Measurements from ENCODE around the gene CXCL8.
"Not testable (repeated sequence)": the region's sequence is repeated elsewhere in the genome, so short reads cannot be mapped to it uniquely, and the experiment has no call there.

Gene CXCL8

GRCh38 chr4:73743281-73743680, 2.9 kb downstream of the CXCL8 start:
- DNase-seq (ENCODE audit: low read depth in 3 of 3, low spot score in 1 of 3) = no peak

- no peak for DNase-seq (ENCODE audit: low read depth in 3 of 3, low spot score in 1 of 3)
These were observed 3.4 kb downstream of the CXCL8 start for GRCh38 chr4:73743795-73744194.

- DNase-seq (ENCODE audit: low read depth in 3 of 3, low spot score in 1 of 3) = no peak
These were observed 3.8 kb downstream of the CXCL8 start for GRCh38 chr4:73744203-73744602.

- DNase-seq (ENCODE audit: low read depth in 3 of 3, low spot score in 1 of 3) = no peak
These were observed 10.4 kb downstream of the CXCL8 start for GRCh38 chr4:73750730-73751129.

GRCh38 chr4:73751166-73751565, 10.8 kb downstream of the CXCL8 start:
- DNase-seq (ENCODE audit: low read depth in 3 of 3, low spot score in 1 of 3) = no peak

GRCh38 chr4:73751830-73752229, 11.5 kb downstream of the CXCL8 start:
- DNase-seq (ENCODE audit: low read depth in 3 of 3, low spot score in 1 of 3) = no peak

GRCh38 chr4:73752424-73752823, 12.1 kb downstream of the CXCL8 start:
- DNase-seq (ENCODE audit: low read depth in 3 of 3, low spot score in 1 of 3) = no peak

GRCh38 chr4:73753215-73753614, 12.8 kb downstream of the CXCL8 start:
- no peak for DNase-seq (ENCODE audit: low read depth in 3 of 3, low spot score in 1 of 3)

- DNase-seq (ENCODE audit: low read depth in 3 of 3, low spot score in 1 of 3) = no peak
These were observed 14.6 kb downstream of the CXCL8 start for GRCh38 chr4:73754934-73755333.

- DNase-seq (ENCODE audit: low read depth in 3 of 3, low spot score in 1 of 3) = no peak
These were observed 19.0 kb downstream of the CXCL8 start for GRCh38 chr4:73759357-73759756.

GRCh38 chr4:73761856-73762255, 21.5 kb downstream of the CXCL8 start:
- no peak for DNase-seq (ENCODE audit: low read depth in 3 of 3, low spot score in 1 of 3)

GRCh38 chr4:73762409-73762808, 22.0 kb downstream of the CXCL8 start:
- DNase-seq (ENCODE audit: low read depth in 3 of 3, low spot score in 1 of 3) = no peak

- no peak for DNase-seq (ENCODE audit: low read depth in 3 of 3, low spot score in 1 of 3)
These were observed 23.5 kb downstream of the CXCL8 start for GRCh38 chr4:73763877-73764276.

- DNase-seq (ENCODE audit: low read depth in 3 of 3, low spot score in 1 of 3) = no peak
These were observed 24.1 kb downstream of the CXCL8 start for GRCh38 chr4:73764513-73764912.

GRCh38 chr4:73765296-73765695, 24.9 kb downstream of the CXCL8 start:
- no peak for DNase-seq (ENCODE audit: low read depth in 3 of 3, low spot score in 1 of 3)

- no peak for DNase-seq (ENCODE audit: low read depth in 3 of 3, low spot score in 1 of 3)
These were observed 30.5 kb downstream of the CXCL8 start for GRCh38 chr4:73770917-73771316.

GRCh38 chr4:73772363-73772762, 32.0 kb downstream of the CXCL8 start:
- no peak for DNase-seq (ENCODE audit: low read depth in 3 of 3, low spot score in 1 of 3)

- not testable (repeated sequence) for DNase-seq (ENCODE audit: low read depth in 3 of 3, low spot score in 1 of 3)
These were observed 34.0 kb downstream of the CXCL8 start for GRCh38 chr4:73774406-73774805.

GRCh38 chr4:73776321-73776729, 36.0 kb downstream of the CXCL8 start:
- DNase-seq (ENCODE audit: low read depth in 3 of 3, low spot score in 1 of 3) = no peak

GRCh38 chr4:73777612-73778011, 37.2 kb downstream of the CXCL8 start:
- no peak for DNase-seq (ENCODE audit: low read depth in 3 of 3, low spot score in 1 of 3)

GRCh38 chr4:73780243-73780642, 39.9 kb downstream of the CXCL8 start:
- DNase-seq (ENCODE audit: low read depth in 3 of 3, low spot score in 1 of 3) = no peak

- no peak for DNase-seq (ENCODE audit: low read depth in 3 of 3, low spot score in 1 of 3)
These were observed 40.5 kb downstream of the CXCL8 start for GRCh38 chr4:73780834-73781233.

GRCh38 chr4:73788411-73788810, 48.0 kb downstream of the CXCL8 start:
- DNase-seq (ENCODE audit: low read depth in 3 of 3, low spot score in 1 of 3) = no peak

All from stimulated activated CD4-positive, alpha-beta T cell treated with anti-CD3 and anti-CD28 coated beads, TNF-alpha, amount 100 ng/mL, for 1 hour (primary cell).